Ecto neural progenitor cell (in vitro differentiated cells): ENCODE measurements around the gene POFUT1.
A peak's percentile ranks its signal among the peaks of the same experiment; 100 is the strongest.
"Not testable (repeated sequence)": the region's sequence is repeated elsewhere in the genome, so short reads cannot be mapped to it uniquely, and the experiment has no call there.

Experiments used
- DNase-seq: peaks from one replicate; pipeline ENCODE4 v3.0.0-alpha.2; 2018; ENCODE audit warnings: low spot score

The POFUT1 gene

GRCh38 chr20:32189123-32189410 lies 18.6 kb upstream of the POFUT1 start:
- DNase-seq = no peak

GRCh38 chr20:32189691-32190615 lies 17.7 kb upstream of the POFUT1 start:
- peak; percentile 88 for DNase-seq

GRCh38 chr20:32190616-32191415 lies 16.9 kb upstream of the POFUT1 start:
- peak; percentile 54 for DNase-seq

- no peak for DNase-seq
Observed at GRCh38 chr20:32191422-32191821, 16.3 kb upstream of the POFUT1 start.

GRCh38 chr20:32191873-32192272 lies 15.8 kb upstream of the POFUT1 start:
- DNase-seq = no peak

DNA sequence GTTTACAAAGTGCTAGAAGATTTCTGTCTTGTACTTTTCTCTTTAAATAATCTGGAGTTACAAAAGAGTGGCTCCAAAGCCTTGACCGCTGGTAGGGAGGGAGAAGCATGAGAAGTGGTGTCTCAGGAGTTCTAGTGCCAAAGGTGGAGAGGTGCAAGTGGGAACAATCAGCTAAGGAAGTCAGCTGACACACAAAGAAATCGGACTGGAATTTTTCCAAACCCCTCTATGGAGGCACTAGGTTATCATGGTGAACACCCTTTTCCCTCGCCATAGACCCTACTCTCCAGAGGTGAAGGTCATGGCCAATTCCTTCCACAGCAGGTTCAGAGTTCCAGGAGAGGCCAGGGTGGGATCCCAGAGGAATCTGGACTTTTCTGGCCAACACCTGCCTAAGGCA lies 15.0 kb upstream of the POFUT1 start:
- DNase-seq = no peak

DNA sequence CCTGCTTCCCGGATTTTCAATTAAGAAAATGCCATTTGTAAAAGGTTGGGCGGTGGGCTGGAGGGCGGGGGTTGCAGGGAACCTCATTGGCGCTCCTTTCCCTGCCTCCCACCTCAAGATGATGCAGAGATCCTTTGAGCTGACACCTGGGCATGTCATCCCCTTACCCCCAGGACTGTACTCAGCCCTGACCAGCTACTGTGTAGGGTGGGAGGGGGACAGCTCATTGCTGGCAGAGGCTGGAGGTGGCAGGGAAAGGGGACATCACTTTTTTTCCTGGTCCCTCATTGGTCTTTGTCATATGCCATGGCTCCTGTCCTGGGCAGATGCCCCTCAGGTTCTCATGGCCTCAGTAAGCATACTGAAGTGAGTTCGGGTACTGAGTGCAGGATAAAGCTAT lies 14.3 kb upstream of the POFUT1 start:
- not testable (repeated sequence) for DNase-seq

DNA sequence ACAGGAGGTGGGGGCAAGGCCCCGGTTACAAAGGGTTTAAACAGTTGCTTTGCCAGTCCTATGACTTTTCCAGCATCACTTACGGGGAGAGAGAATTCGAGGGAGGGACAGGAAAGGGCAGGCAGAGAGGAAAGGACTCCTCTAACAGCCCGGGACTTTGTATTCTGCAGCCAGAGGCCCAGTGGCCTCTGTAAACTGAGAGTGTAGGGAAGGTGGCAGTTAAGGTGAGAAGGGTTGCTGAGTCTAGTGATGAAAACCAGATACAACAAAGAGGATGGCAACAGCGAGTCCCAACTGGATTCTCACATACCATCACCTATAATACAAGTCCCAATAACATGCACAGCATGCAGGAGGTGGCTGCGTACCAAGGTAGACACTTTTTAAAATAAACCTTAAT lies 13.7 kb upstream of the POFUT1 start:
- DNase-seq = no peak

GRCh38 chr20:32195581-32195980 lies 12.1 kb upstream of the POFUT1 start:
- DNase-seq = no peak

DNA sequence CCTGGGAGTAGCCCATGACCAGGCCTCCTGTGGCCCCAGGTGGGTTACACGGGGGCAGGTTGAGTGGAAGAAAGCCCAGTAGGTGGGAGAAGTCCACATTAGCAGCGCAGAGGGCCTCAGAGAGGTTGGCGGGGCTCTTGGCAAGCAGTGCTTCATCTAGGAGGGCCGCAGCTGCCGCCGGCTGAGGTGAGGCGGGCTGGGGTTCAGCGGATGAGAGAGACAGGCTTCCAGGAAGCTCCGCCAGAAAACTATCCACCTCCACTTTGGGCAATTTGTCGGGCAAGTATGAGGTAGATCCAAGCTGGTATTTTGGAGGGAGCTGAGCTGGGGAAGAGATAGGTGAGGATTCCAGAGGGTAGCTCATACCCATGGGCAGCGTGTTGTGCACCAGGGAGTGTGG lies 11.1 kb upstream of the POFUT1 start:
- DNase-seq = not testable (repeated sequence)

GRCh38 chr20:32197136-32197535 lies 10.5 kb upstream of the POFUT1 start:
- DNase-seq = not testable (repeated sequence)

- DNase-seq = no peak
Observed at GRCh38 chr20:32199006-32199405, 8.7 kb upstream of the POFUT1 start.

GRCh38 chr20:32201296-32201976 lies 6.2 kb upstream of the POFUT1 start:
- DNase-seq = no peak

DNA sequence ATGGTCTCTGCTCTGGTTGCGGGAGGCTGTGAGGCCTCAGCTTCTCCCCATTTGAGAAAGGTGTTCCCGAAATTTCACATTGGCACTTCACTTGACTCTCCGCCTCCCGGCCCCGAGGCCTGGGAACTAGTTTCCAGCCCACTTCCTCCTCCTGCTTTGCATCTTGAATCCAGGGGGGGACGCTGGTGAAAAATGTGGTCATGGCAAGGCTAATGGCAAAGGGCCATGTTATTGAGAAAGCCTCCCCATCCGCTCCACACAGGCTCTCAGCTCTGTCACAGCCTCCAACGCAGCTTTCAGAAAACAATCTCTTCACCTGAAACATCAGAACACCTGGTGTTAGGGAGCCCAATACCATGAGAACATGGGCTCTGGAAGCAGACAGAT lies 5.7 kb upstream of the POFUT1 start:
- no peak for DNase-seq

DNA sequence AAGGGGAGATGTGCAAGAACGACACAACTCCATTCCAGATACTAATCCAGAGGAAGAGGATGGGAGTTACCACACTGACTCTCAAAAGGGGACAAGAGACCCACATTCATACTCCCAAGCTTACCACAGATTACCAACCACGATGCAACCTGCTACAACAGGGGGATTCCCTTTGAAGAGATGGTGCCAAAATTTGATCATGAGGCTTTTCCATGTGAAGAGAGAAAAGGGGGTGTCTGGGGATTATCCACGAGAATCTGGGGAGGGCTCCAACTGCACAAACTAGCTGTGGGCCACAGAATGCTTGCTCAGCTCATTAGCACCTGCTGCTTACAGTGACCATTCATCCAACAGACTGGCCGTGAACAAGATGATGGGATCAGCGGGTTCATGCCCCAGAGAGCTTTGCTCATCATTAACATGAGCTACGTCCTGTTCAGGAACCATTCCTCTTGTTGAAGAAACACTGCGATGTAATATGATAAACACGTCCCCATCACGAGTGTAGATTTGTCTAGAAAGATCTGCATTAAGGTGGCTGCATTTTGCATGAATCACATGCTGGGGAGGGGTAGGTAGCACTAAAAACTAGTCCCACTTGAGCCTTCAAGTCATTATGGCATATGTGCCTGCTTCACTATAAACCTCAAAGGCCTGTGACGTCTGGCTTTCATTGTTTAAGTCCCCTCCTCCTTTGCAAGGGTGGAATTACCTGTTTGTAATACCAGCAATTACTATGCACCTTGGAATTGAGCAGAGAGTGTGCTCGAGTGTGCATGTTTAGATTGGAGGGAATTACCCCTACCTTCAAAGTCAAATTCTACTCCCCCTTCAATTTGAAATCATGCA lies 4.1 kb upstream of the POFUT1 start:
- no peak for DNase-seq

DNA sequence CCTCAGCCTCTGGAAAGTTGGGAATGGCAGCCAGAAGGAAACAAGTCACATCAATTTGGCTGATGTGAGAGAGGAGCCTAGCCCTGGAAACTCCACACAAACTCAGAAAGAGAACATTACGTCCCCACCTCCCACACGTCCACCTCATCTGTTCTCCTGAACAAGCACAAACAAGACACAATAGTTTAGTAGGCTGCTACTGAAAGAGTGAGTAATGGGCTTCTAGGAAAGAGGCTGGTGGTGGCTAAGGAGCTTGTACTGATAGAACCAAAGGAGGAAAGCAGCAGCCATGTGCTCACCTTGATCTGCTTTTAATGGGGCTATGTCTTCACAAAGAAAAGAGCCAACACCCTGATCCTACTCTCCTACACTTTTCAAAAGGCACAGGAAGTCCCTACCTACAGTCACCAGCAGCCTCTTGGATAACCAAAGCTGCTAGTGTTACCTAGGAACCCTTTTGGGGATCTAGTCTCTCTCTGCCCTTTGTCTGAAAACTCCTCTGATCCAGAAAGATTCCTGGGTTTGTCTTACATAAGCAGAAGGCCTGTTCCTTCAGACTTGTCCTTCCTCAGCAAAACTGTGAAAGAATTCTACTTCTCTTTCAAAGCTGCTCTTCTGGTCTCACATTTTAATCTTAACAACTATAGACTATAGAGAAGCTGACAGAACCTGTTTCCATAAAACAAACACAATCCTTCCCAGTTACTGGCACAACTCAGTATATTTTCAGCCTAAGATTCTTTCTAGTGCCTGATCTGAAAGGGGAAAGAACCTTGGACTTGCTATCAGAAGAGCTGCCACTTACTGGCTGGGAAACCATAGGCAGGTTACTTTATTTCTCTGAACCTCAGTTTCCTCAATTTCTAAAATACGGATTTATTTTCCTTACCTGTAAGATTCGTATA lies 3.2 kb upstream of the POFUT1 start:
- no peak for DNase-seq

DNA sequence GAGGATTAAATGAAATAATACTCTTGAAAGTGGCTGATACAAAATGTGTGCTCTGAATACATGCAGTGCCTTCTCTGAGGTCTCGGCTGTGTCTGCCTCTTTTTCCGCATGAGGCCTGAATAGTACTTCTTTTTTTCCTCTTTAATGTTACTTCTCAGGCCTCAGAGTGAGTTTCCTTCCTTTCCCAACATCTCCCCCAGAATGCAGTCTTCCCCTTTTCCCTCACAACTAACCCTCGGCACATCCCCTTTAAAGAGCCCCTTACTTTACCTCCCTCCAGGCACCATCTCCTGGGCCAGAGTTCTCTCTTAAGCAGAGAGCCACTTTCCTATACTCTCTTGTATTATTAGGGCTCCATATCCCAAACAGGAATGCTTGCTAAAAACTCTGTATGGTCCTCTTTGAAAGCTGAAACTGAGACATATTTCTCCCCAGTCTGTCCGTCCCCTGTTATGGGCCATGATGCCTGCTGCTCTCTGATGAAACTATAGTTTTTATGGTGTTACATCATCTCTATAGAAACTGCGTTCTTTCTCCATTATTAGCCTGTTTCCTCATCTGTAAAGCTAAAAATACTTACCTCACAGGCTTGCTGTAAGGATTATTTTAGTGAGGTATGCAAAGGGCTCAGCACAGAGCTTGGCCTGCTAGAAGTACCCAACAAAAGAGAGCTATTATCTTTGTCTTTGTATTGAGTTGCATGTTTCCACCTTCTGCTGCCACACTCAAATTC lies 2.4 kb upstream of the POFUT1 start:
- no peak for DNase-seq

GRCh38 chr20:32205843-32206759 lies 1.6 kb upstream of the POFUT1 start:
- no peak for DNase-seq
